Sigmoid colon (tissue), 4 donors: Measurements from ENCODE around the gene DCD.

Experiments
- CTCF ChIP-seq, 4 experiments: fragments of 450-650 bp in 3 of 4; fragments of 200-600 bp in 1 of 4; IDR thresholded peaks; one replicate each; pipeline ENCODE4 v1.5.1; 2016 to 2019; ENCODE audit warnings: antibody characterized with exemption in 4 of 4, mild to moderate bottlenecking in 3 of 4, moderate library complexity in 2 of 4
- EP300 ChIP-seq, 4 donors: sonication (generic); formaldehyde crosslinking; IDR thresholded peaks; one replicate each; pipeline ENCODE4 v1.6.1; 2017; ENCODE audit warnings: antibody characterized with exemption in 4 of 4
- POLR2A ChIP-seq, 2 donors: fragments of 450-650 bp; IDR thresholded peaks; one replicate each; pipeline ENCODE4 v1.6.1; 2016; ENCODE audit warnings: antibody characterized with exemption in 2 of 2, mild to moderate bottlenecking in 2 of 2, moderate library complexity in 2 of 2
- POLR2AphosphoS5 ChIP-seq, 4 donors: sonication (generic); formaldehyde crosslinking; IDR thresholded peaks; one replicate each; pipeline ENCODE4 v1.6.1; 2017; ENCODE audit warnings: antibody characterized with exemption in 4 of 4

GRCh38 chr12:54697851-54698250 lies 49.7 kb upstream of the DCD start:
- TF ChIP-seq POLR2A (IDR thresholded peaks at IDR 0.05) (no peak), CTCF (IDR thresholded peaks at IDR 0.05) (no peak), EP300 (IDR thresholded peaks at IDR 0.05) (no peak), POLR2AphosphoS5 (IDR thresholded peaks at IDR 0.05) (no peak)
